ENCODE measurements around the gene PIGN.

PIGN gene

DNA sequence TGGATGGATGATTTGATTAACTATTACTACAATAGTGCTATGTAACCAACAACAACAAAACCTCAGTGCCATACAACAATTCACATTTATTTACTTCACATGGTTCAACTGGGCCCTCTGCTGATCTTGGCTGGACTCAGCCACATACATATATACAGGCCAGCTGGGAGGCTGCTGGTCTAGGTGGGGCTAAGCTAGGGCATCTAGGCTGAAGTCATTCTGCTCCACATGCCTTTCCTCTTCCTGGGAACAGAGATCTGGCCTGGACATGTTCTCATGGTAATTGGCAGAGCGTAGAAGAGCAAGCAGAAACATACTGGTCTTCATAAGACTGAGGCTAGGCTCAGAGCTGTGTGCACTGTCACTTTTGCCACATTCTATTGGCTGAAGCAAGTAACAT lies 191.2 kb downstream of the PIGN start:
- DNase-seq, result no peak

DNA sequence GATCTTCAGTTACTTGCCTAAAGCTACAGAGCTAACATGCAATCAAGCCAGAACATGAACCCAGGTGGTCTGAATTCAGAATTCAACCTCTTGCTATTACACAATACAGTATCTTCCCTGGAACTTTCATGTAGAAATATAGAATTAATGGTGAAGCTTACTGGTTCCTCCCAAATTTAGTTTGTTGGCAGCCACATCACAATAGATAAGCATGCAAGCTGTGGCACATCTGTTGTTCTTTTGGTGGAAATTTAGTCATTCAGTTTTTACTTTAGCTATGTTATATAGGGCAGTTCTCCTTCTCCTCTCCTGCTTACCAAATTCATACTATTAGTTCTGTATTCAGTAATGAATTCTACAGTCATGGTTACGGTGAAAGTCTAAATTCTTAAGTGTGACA lies 193.0 kb downstream of the PIGN start:
- no peak for DNase-seq

DNA sequence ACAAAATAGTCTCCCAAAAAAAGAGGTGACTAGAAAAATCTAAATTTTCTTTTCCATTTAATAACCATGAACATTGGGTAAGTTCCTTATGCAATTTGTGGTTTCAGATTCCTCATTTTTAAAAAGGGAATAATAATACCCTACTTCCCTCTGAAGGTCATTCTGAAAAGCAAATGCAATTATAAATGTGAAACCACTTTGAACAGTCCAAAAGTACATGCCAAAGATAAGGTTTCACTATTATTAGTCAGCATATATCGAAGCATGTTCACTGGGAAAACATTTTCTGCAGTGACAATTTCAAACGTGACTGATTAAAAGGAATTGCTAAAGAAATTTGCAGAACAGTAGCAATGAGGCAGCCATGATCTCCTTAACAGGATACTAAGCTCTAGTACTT lies 193.9 kb downstream of the PIGN start:
- DNase-seq, result peak; percentile 95

DNA sequence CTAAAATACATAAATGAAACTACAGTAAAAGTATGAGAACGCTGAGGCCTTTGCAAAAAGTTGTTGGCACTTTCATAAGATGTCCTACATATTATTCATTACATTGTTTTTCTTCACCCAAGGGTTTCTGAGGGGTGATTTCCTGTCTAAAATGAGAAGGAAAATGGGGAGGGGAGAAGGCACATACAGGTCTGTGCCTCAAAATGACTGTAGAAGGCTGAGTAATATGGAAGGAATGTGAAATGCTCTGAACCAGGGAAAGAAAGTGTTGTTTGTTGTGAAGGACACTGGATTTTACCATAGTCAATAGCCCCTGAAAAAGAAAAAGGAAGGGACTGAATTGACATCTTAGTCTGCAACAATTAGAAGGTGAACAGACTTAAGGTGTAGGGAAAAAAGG lies 194.6 kb downstream of the PIGN start:
- no peak for DNase-seq

DNA sequence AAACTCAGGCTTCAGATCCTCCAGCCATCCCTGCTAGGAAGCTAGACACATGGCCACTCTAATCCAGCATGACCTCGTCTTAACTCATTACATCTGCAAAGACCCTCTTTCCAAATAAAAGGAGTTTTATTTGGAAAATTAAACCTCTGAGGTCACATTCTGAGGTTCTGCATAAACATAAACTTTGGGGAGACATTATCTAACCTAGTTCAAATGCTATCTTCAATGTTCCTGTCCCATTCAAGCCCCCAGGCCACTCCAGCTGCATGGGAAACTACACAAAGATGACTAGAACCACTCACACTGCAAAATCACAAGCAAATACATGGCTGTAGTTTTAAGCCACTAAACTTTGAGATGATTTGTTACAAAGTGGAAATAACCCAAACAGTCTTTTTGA lies 195.0 kb downstream of the PIGN start:
- no peak for DNase-seq

DNA sequence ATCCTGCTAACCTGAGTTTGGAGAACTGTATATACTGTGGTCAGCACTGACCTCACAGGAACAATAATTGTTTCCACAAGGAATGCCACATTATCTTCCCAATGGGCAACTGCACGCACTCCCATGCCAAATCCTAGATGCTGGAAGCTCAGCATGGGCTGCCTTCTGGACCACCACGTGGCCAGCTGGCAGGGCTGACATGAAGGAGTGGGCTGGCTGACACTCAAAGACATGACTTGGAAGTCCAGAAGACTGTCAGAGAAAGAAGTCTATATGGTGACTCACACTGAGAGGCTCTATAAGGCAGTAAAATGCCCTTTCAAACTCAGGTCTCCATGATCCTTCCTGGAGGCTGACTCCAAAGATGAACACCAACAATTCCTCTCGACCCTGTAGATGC lies 195.7 kb downstream of the PIGN start:
- peak; percentile 40 for DNase-seq

Measured in inflammatory macrophage treated with lipopolysaccharide for 4 hours (primary cell).